Ishikawa (cell line): ENCODE data around the gene MTOR.

Source experiments
- EP300 ChIP-seq: IDR thresholded peaks from 2 replicates; pipeline ENCODE4 v1.6.1; 2012; ENCODE audit warnings: borderline replicate concordance
- RAD21 ChIP-seq: IDR thresholded peaks from 2 replicates; pipeline ENCODE4 v1.6.1; 2012; ENCODE audit warnings: low read depth
- TAF1 ChIP-seq: IDR thresholded peaks from 2 replicates; pipeline ENCODE4 v1.6.1; 2012; ENCODE audit warnings: low read depth, mild to moderate bottlenecking
- USF1 ChIP-seq: IDR thresholded peaks from 2 replicates; pipeline ENCODE4 v1.6.1; 2012
- YY1 ChIP-seq: IDR thresholded peaks from 2 replicates; pipeline ENCODE4 v1.6.1; 2012; ENCODE audit warnings: low read depth
- TF ChIP-seq, protein P1 (sequence below): IDR thresholded peaks from 2 replicates; pipeline ENCODE4 v1.6.1; 2012

- TF ChIP-seq YY1 (no peak), TAF1 (no peak), USF1 (no peak), EP300 (no peak), RAD21 (no peak)
- TF ChIP-seq, protein P1, sequence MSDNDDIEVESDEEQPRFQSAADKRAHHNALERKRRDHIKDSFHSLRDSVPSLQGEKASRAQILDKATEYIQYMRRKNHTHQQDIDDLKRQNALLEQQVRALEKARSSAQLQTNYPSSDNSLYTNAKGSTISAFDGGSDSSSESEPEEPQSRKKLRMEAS: no peak
Observed at GRCh38 chr1:11309385-11309784, 47.0 kb upstream of the MTOR start.
